Adrenal gland (tissue), 12 donors: ENCODE measurements around the gene DLG2. TPM values are rescaled to one million over a fixed set of nuclear protein-coding genes. Genes with fewer than 3 reads are reported as not detected.
A peak's percentile ranks its signal among the peaks of the same experiment; 100 is the strongest.

Experiments used
- DNase-seq, 7 donors: peaks; one replicate each; pipeline ENCODE4 v3.0.0-alpha.2; 2019 to 2020
- H3K27ac ChIP-seq, 5 donors: fragments of 200-600 bp; sonication (generic) in 4 of 5; 1 replicate in 3 of 5; 2 replicates in 2 of 5; pipeline versions ENCODE4 v1.5.1 to v1.8.0; 2016 to 2020; ENCODE audit warnings: mild to moderate bottlenecking in 1 of 5
- H3K27me3 ChIP-seq: fragments of 200-600 bp; 2 replicates; pipeline ENCODE4 v1.8.0; 2021
- H3K36me3 ChIP-seq, 2 donors: fragments of 200-600 bp; replicated peaks in 1 of 2; 1 replicate in 1 of 2; 2 replicates in 1 of 2; pipeline versions ENCODE4 v1.5.1 to v1.8.0; 2018 to 2022
- H3K4me1 ChIP-seq, 2 donors: fragments of 200-600 bp; replicated peaks in 1 of 2; 1 replicate in 1 of 2; 2 replicates in 1 of 2; pipeline versions ENCODE4 v1.5.1 to v1.8.0; 2018 to 2021
- H3K4me3 ChIP-seq, 4 donors: fragments of 200-600 bp; sonication (generic) in 3 of 4; one replicate each; pipeline ENCODE4 v1.5.1; 2016 to 2018
- H3K9me3 ChIP-seq, 3 donors: fragments of 200-600 bp; sonication (generic) in 1 of 3; replicated peaks in 1 of 3; 1 replicate in 2 of 3; 2 replicates in 1 of 3; pipeline versions ENCODE4 v1.5.1 to v1.8.0; 2016 to 2021
- CTCF ChIP-seq, 6 experiments: fragments of 450-650 bp in 4 of 6; fragments of 200-600 bp in 2 of 6; sonication (generic) in 1 of 6; IDR thresholded peaks; 1 replicate in 5 of 6; 2 replicates in 1 of 6; pipeline versions ENCODE4 v1.5.1 to v1.8.0; 2016 to 2021; ENCODE audit warnings: antibody characterized with exemption in 6 of 6, mild to moderate bottlenecking in 2 of 6, moderate library complexity in 1 of 6
- POLR2A ChIP-seq, 2 donors: fragments of 450-650 bp; IDR thresholded peaks; one replicate each; pipeline ENCODE4 v1.6.1; 2017; ENCODE audit warnings: antibody characterized with exemption in 2 of 2, mild to moderate bottlenecking in 2 of 2, moderate library complexity in 1 of 2
- WGBS, 4 donors: extraction: QIAGEN DNeasy Blood & Tissue Kit in 2 of 4; methylation state at CpG; one replicate each; pipeline versions ENCODE4 v1.1.5 to v1.1.7; 2013 to 2017; 5-methylcytosine and 5-hydroxymethylcytosine counted together
- intact Hi-C, 2 donors: fragments of 100-400 bp; cut with DNase I; formaldehyde crosslinking; loops; one replicate each; pipeline versions ENCODE4 v1.14.1 to v1.15.0; 2022 to 2023
- polyA plus RNA-seq, 3 donors: library from polyadenylated mRNA; stranded (reverse); fragments of 200-250 nt in 2 of 3; fragments of 350-450 nt in 1 of 3; fragmentation: Illumina TruSeq in 1 of 3; extraction: RNeasy Lipid Tissue Mini Kit (QIAGEN cat#74804) in 1 of 3; gene quantifications; one replicate each; pipeline ENCODE4 v1.2.3, GENCODE V29; 2013 to 2014
- total RNA-seq, 9 donors: library from RNA; depleted of rRNA in 4 of 9; stranded (reverse); fragments of >200 nt in 4 of 9; fragments of 120-200 nt in 1 of 9; fragmentation: NEBNext Ultra II Directional in 1 of 9; extraction: Animal tissue kit (Norgen Biotek cat#: 25700) in 1 of 9; gene quantifications; one replicate each; pipeline versions ENCODE4 v1.1.0 to v1.2.4, GENCODE V29; 2013 to 2023
- donor health status: healthy with polysubstance abuse.
- donor health status: Bipolar disorder and iron deficiency.
- donor health status: DM: yes; HTN: yes; CAD: no.
- donor health status: DM: no; HTN: no; CAD: no.
- donor health status: DM: no; HTN: no; CAD: no.
- donor health status: DM: yes; HTN: yes; CAD: no.

The DLG2 gene
- total and polyA plus RNA-seq, 12 donors, result 8.3 to 101 (median 37.5) TPM

DNA sequence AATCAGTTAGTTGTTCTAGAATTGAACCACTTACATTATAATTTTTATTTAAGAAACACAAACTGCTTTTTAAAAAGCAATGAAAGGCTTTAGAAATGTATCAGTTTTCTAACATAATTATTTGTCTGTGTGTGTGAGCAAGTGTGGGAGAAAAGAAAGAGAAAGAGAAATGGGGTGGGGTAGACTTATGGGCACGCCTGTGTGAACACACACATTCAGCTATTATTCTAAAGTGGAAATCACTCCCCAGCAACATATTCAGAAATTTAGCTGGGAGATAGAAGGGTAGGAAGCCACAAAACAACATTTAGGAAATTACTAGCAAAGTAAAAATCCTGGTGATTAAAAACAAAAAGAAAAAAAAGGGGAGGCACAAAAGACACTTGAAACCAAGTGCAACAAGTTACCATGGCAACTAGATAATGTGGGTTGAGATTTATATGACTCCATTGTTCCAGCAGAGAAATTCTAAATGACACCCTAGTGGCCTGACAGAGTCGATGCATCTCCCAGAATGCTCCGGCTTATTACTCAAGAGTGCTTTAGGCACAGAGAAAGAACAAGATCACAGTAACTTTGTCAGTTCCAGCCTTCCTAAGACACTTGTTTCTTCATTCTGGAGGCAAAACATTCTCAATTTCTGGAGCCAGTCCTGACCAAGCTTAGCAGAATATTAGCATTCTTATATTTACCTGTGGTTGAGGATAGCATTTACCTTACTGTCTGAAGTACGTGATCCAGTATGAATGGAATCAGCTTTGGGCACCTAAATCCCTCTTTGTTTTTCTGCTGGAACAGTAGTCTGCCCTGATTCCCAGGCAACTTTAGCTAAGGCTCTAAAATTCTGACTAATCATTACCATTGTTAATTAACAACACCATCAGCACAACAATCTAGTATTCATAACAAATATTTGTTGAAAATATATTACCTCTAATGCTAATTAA is 444.4 kb downstream of the DLG2 start:
- Histone ChIP-seq H3K4me1 (no peaks in the 10 kb centered on the region), H3K36me3 (no peaks in the 10 kb centered on the region), H3K27ac (no peak overlapping the region), H3K9me3 (no peaks in the 10 kb centered on the region), H3K27me3 (no peaks in the 10 kb centered on the region), H3K4me3 (no peak overlapping the region)
- peak in 2 of 7 donors; percentile 13 to 20 for DNase-seq
- intact Hi-C loops, result no loop called here
- no peak for TF ChIP-seq POLR2A (IDR thresholded peaks at IDR 0.05)
- TF ChIP-seq CTCF (IDR thresholded peaks at IDR 0.05), result peak in 4 of 6 experiments; percentile 25 to 37 (median 32)
- WGBS, 4 donors, result 50 to 71% (median 57%) methylated on average over 4 of the region's 4 CpGs

- no peaks in the 10 kb centered on the region for H3K36me3 ChIP-seq
- 68 to 78% (median 72%) methylated on average over 1 of the region's 1 CpG for WGBS, 4 donors
These were observed 446.6 kb downstream of the DLG2 start for GRCh38 chr11:85180528-85180927.

GRCh38 chr11:85171648-85172257 is 455.4 kb downstream of the DLG2 start:
- Histone ChIP-seq H3K27ac (no peak overlapping the region), H3K27me3 (no peaks in the 10 kb centered on the region), H3K4me1 (no peaks in the 10 kb centered on the region), H3K4me3 (no peak overlapping the region), H3K9me3 (peaks cover 0 to 3% (median 0%) of the 10 kb centered on the region in 3 donors), H3K36me3 (no peaks in the 10 kb centered on the region)
- DNase-seq, result no peak
- TF ChIP-seq POLR2A (IDR thresholded peaks at IDR 0.05), result no peak
- intact Hi-C loops, result no loop called here
- 85 to 90% (median 88%) methylated on average over 6 of the region's 6 CpGs for WGBS, 4 donors

More at GRCh38 chr11:85180528-85180927, 446.6 kb downstream of the DLG2 start:
- H3K4me3 ChIP-seq, result no peak overlapping the region
- H3K9me3 ChIP-seq, result peaks cover 0 to 3% (median 0%) of the 10 kb centered on the region in 3 donors
- H3K27ac ChIP-seq, result no peak overlapping the region
- DNase-seq, result no peak
- TF ChIP-seq POLR2A (IDR thresholded peaks at IDR 0.05) (no peak), CTCF (IDR thresholded peaks at IDR 0.05) (no peak)
- H3K4me1 ChIP-seq, result no peaks in the 10 kb centered on the region
- intact Hi-C loops, result no loop called here
- no peaks in the 10 kb centered on the region for H3K27me3 ChIP-seq

DNA sequence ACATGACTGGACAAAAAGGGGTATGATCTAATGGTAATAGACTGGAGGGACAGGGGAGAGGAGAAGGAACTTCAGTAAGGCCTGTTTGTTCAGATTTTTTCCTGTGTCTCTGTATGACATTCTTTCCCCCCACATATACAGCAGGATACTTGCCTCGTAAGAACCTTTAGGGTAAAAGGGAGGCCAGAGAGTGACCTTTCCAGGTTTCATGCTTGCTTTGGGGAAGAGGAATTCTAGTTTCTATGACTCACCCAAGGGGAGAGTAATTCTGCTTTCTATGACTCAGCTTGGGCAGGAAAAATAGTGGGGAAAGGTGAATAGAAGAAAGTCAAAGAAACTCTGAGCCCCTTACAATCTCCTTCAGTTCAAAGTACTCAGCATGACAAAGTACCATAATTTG is 457.0 kb downstream of the DLG2 start:
- WGBS, 4 donors, result 42 to 68% (median 63%) methylated on average over 1 of the region's 1 CpG
- no peaks in the 10 kb centered on the region for H3K36me3 ChIP-seq
- H3K27ac ChIP-seq, result no peak overlapping the region
- no peaks in the 10 kb centered on the region for H3K27me3 ChIP-seq
- H3K9me3 ChIP-seq, result no peaks in the 10 kb centered on the region
- H3K4me3 ChIP-seq, result no peak overlapping the region
- no peak for TF ChIP-seq CTCF (IDR thresholded peaks at IDR 0.05)
- no peak for TF ChIP-seq POLR2A (IDR thresholded peaks at IDR 0.05)
- H3K4me1 ChIP-seq, result no peaks in the 10 kb centered on the region
- no peak for DNase-seq
- intact Hi-C loops, result no loop called here
